Lung microvascular endothelial cell (primary cell): Measurements from ENCODE around the gene MUC6. TPM values are rescaled to one million over a fixed set of nuclear protein-coding genes. Genes with fewer than 3 reads are reported as not detected.

Experiments used
- DNase-seq, 2 donors: peaks; one replicate each; pipeline versions ENCODE4 v3.0.0 to v3.0.0-alpha.2; 2010; ENCODE audit warnings: low read depth in 2 of 2
- total RNA-seq: library from RNA; depleted of rRNA; stranded (reverse); fragments of >200 nt; gene quantifications from 2 replicates; pipeline ENCODE4 v1.2.1, GENCODE V29; 2014

MUC6 gene
- total RNA-seq, 1 donor from 2014 or later: not detected

- DNase-seq: no peak
Measured at GRCh38 chr11:1038361-1038760, 1.8 kb upstream of the MUC6 start.

DNA sequence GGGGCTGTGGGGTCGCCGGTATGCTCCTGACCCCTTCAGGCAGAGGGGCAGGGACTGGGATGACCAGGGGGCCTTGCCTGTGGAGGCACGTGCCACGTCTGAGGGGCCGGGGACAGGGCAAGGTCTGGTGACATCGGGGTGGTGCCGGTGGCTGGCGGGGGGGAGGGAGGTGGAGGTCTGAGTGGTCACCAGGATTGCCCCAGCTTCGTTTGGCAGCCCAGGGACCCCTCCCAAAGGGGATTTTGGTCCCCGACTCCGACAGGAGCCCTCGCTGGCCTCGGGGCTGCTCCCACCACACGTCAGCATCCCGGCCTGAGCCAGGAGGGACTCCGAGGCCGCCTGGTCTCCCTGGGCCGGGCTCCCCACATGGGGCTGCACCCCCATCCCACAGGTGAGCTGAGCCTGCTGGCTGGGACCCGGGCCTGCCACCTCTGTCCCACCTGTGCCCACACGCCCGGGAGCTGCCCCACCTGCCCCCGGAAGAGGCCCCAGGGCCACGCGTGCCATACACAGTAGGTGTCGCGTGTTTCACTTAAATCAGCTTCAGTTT, 1.1 kb upstream of the MUC6 start:
- no peak for DNase-seq

GRCh38 chr11:1036931-1037330, 413 bp upstream of the MUC6 start:
- DNase-seq: no peak

DNA sequence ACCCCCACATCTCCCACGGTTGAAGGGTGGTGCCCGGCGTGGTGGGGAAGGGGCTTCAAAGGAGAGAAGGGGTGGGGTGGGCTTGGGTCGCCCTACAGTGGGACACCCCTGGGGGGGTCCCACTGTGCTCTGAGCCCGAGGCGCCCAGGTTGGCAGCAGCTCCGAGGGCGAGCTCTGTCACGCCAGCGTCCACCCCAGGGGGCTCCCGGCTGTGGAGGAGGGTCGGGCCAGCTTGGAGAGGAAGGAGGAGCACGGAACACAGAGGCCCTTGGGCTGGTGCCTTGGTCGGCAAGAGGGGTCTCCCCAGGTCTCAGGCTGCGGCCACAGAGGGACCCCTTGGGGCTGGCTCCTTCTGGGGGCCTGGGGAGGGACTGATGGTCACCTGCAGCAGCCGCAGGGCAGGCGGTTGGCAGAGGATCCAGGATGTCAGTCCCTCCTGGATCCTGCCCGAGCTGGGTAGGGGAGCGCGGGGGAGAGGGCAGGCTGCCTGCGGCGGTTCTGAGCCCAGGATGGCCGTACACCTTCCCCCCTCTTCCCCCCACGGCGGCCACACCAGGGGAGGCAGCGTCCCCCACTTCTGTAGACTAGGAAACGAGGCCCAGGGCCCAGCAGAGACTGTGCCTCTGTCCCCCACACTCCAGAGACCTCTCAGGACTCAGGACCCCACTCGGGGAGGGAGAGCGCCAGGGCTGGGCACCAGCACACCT, 788 bp downstream of the MUC6 start:
- DNase-seq: no peak

- no peak for DNase-seq
Measured at GRCh38 chr11:1034456-1035295, 1.8 kb downstream of the MUC6 start.

DNA sequence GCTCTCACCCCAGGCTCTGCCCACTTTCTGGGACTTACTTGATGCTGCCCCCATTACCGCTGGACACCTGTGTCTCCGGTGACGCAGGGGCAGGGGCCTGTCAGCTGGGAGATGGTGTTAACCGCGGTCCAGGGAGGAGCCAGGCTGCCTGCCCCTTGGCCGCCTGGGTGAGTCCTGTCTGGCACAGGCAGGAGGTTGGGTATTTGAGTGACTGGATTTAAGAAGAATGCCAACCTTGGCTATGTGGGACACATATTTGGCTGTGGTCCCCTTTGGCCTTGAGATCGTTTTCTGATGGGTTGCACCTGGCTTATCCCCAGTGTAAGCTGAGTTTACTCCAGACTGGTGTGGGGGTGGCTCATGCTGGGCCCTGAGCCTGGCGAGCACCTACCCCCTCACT, 2.5 kb downstream of the MUC6 start:
- DNase-seq: no peak

GRCh38 chr11:1033016-1033798, 3.3 kb downstream of the MUC6 start:
- DNase-seq: no peak

DNA sequence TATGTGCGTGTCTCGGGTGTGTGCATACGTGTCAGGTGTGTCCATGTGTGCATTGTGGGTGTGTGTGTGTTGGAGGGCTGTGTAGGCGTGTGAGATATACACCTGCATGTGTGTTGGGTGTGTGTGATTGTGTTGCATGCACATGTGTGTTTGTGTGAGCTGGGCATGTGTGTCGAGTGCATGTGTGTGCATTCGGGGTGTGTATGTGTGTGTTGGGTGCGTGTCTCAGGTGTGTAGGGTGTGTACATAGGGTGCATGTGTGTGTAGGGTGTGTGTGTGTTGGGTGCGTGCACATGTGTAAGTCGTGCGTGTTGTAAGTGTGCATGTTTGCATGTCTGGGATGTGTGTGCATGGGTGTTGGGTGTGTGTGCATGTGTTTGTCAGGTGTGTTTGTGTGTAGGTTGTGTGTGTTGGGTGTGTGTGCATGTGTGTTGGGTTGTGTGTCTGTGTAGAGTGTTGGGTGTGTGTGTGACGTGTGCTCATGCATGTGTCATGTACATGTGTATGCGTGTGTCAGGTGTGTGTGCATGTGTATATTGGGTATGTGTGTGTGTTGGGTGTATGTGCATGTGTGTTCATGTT, 4.1 kb downstream of the MUC6 start:
- no peak for DNase-seq

DNA sequence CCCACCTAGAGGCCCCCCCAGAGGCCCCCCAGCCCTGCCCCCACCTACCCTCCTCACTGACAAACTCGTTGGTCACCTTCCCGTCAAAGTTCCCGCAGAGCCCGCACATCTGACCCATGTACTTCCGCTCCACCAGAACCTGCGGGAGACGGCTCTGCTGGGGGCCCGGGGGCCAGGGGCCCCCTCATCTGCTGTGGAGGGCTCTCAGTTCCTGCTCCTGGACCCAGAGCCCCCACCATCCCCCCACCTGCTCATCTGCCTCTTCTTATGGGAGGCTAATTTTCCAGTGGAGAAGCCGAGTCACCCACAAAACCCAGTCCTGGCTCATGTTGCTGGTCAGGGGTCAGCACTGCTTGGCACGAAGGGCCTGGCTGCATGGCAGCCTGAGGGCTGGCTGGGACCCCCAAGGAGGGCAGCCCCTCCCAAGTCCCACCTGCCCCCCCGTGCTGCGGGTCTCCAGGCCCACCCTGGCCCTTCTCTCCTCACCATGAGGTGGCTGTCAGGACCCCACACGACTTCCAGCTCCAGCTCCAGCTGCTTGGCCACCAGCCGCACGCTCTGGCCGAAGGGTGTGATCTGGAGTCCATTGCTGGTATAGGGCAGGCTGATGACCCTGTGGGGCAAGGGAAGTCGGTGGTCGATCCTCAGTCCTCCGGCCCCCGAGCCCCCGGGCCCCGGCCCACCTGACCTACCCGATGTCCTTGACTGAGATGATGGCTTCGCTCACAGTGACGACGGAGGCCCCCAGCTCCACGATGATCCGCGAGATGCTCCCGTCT, 5.2 kb downstream of the MUC6 start:
- no peak for DNase-seq

- no peak for DNase-seq
Measured at GRCh38 chr11:1030556-1030955, 6.0 kb downstream of the MUC6 start.

- no peak for DNase-seq
Measured at GRCh38 chr11:1030086-1030485, 6.4 kb downstream of the MUC6 start.

DNA sequence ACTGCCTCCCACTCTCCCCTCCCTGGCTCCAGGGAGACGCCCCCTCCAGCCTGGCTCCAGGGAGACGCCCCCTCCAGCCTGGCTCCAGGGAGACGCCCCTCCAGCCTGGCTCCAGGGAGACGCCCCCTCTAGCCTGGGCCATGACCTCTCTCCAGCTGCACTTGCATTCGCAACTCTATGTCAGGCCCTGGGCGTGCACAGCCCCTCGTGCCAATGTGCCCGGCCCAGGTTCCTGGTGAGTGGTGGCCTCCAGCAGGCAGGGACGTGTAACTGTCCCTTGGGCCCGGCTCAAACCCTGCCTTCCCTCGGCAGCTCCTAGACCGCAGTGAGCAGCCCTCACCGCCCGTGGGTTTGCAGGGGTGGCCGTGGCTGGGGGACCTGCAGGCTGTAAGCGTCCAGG, 6.9 kb downstream of the MUC6 start:
- DNase-seq: no peak

- no peak for DNase-seq
Measured at GRCh38 chr11:1029051-1029450, 7.5 kb downstream of the MUC6 start.

GRCh38 chr11:1028616-1029015, 7.9 kb downstream of the MUC6 start:
- DNase-seq: no peak

- DNase-seq: no peak
Measured at GRCh38 chr11:1028291-1028540, 8.3 kb downstream of the MUC6 start.

GRCh38 chr11:1027483-1028290, 8.8 kb downstream of the MUC6 start:
- DNase-seq: no peak

DNA sequence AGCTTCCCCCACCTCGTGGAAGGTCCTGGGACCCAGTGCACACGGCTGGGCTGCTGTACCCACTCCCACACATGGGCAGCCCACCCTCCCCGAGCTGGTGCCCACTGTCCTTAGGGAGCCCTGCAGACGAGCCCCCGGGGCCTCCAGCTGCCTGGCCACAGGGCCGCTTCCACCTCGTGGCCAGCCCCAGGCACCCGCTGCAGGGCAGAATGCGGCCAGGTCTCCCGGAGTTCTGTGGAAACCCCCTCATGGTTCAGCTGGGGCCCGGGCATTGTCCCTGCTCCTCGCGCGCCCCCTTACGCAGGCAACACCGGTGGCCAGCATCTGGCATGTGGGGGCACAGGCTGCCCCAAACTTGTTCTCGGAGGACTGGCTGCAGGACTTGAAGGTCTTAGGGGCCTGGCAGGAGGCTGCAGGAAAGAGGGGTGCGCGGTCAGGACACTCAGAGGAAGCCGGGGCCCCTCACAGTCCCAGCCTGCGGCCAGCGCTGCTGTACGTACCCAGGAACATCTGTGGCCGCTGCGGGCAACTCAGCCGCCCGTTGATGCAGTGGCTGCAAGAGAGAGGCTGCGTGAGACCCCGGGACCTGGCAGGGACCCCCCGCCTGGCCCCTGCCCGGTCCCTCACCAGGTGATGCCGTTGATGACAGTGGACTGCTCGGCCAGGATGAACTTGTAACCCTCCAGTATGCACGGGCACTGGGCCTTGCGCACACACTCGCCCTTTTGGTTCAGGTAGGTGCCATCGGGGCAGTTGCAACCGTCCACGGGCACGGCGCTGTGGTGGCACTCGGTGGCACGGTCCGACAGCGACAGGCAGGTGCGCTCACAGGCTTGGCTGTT, 9.7 kb downstream of the MUC6 start:
- no peak for DNase-seq

- no peak for DNase-seq
Measured at GRCh38 chr11:1026163-1026450, 10.4 kb downstream of the MUC6 start.

- DNase-seq: no peak
Measured at GRCh38 chr11:1025410-1026162, 10.9 kb downstream of the MUC6 start.
